Trophoblast cell (in vitro differentiated cells and primary cell): Measurements from ENCODE around the gene ARHGEF12.
A peak's percentile ranks its signal among the peaks of the same experiment; 100 is the strongest.

ENCODE experiments used
- DNase-seq, 2 donors: peaks; one replicate each; pipeline ENCODE4 v3.0.0-alpha.2; 2016
- H2AFZ ChIP-seq: 2 replicates; pipeline ENCODE4 v1.6.1; 2013; ENCODE audit warnings: low read length, moderate library complexity, mild to moderate bottlenecking; ENCODE audit not compliant: insufficient read depth, poor library complexity
- H2AK5ac ChIP-seq: 2 replicates; pipeline ENCODE4 v1.6.1; 2013; ENCODE audit warnings: mild to moderate bottlenecking, low read length
- H2BK120ac ChIP-seq: 2 replicates; pipeline ENCODE4 v1.6.1; 2013; ENCODE audit warnings: low read length, mild to moderate bottlenecking, moderate library complexity; ENCODE audit not compliant: insufficient read depth, poor library complexity
- H2BK12ac ChIP-seq: 2 replicates; pipeline ENCODE4 v1.6.1; 2013; ENCODE audit warnings: mild to moderate bottlenecking, low read length, moderate library complexity
- H2BK5ac ChIP-seq: 2 replicates; pipeline ENCODE4 v1.6.1; 2013; ENCODE audit warnings: low read length, low read depth, moderate library complexity, mild to moderate bottlenecking; ENCODE audit not compliant: poor library complexity
- H3K14ac ChIP-seq: 2 replicates; pipeline ENCODE4 v1.6.1; 2013; ENCODE audit warnings: mild to moderate bottlenecking, low read length
- H3K18ac ChIP-seq: 2 replicates; pipeline ENCODE4 v1.6.1; 2013; ENCODE audit warnings: mild to moderate bottlenecking, low read length
- H3K23ac ChIP-seq: 2 replicates; pipeline ENCODE4 v1.6.1; 2013; ENCODE audit warnings: low read length
- H3K27ac ChIP-seq: 2 replicates; pipeline ENCODE4 v1.5.1; 2013; ENCODE audit warnings: low read depth, mild to moderate bottlenecking, inconsistent platforms, low read length, moderate library complexity
- H3K27me3 ChIP-seq: 2 replicates; pipeline ENCODE4 v1.6.1; 2013; ENCODE audit warnings: inconsistent platforms, mild to moderate bottlenecking, low read length, moderate library complexity; ENCODE audit not compliant: insufficient read depth
- H3K36me3 ChIP-seq, 2 experiments: 1 replicate in 1 of 2; 2 replicates in 1 of 2; pipeline ENCODE4 v1.6.1; 2013; ENCODE audit warnings: low read length in 2 of 2, mild to moderate bottlenecking in 2 of 2, moderate library complexity in 1 of 2; ENCODE audit not compliant: insufficient read depth in 2 of 2, control insufficient read depth in 1 of 2
- H3K4ac ChIP-seq: 2 replicates; pipeline ENCODE4 v1.6.1; 2013; ENCODE audit warnings: low read depth, mild to moderate bottlenecking, low read length, moderate library complexity
- H3K4me1 ChIP-seq, 2 experiments: 1 replicate in 1 of 2; 2 replicates in 1 of 2; pipeline ENCODE4 v1.6.1; 2013; ENCODE audit warnings: low read length in 2 of 2, mild to moderate bottlenecking in 2 of 2, moderate library complexity in 1 of 2; ENCODE audit not compliant: insufficient read depth in 2 of 2, control insufficient read depth in 1 of 2
- H3K4me2 ChIP-seq: 2 replicates; pipeline ENCODE4 v1.6.1; 2013; ENCODE audit warnings: inconsistent platforms, mild to moderate bottlenecking, low read length, moderate library complexity
- H3K4me3 ChIP-seq: 2 replicates; pipeline ENCODE4 v1.5.1; 2013; ENCODE audit warnings: mild to moderate bottlenecking, low read depth, low read length, inconsistent platforms
- H3K79me1 ChIP-seq: one replicate; pipeline ENCODE4 v1.6.1; 2013; ENCODE audit warnings: low read length
- H3K79me2 ChIP-seq: 2 replicates; pipeline ENCODE4 v1.6.1; 2013; ENCODE audit warnings: low read length, mild to moderate bottlenecking; ENCODE audit not compliant: control insufficient read depth, insufficient read depth, poor library complexity
- H3K9ac ChIP-seq: 2 replicates; pipeline ENCODE4 v1.6.1; 2013; ENCODE audit warnings: mild to moderate bottlenecking, low read length
- H3K9me3 ChIP-seq: 2 replicates; pipeline ENCODE4 v1.6.1; 2013; ENCODE audit warnings: low read depth, mild to moderate bottlenecking, control low read depth, inconsistent platforms, low read length; ENCODE audit not compliant: insufficient read depth
- H4K12ac ChIP-seq: 2 replicates; pipeline ENCODE4 v1.6.1; 2013; ENCODE audit warnings: low read depth, mild to moderate bottlenecking, low read length, moderate library complexity
- H4K8ac ChIP-seq: 2 replicates; pipeline ENCODE4 v1.6.1; 2013; ENCODE audit warnings: low read depth, mild to moderate bottlenecking, low read length, moderate library complexity
- H4K91ac ChIP-seq: one replicate; pipeline ENCODE4 v1.6.1; 2013; ENCODE audit warnings: low read depth, mild to moderate bottlenecking, low read length, moderate library complexity
- WGBS: extraction: QIAGEN DNeasy Blood & Tissue Kit; methylation state at CpG from one replicate; pipeline ENCODE4 v1.1.7; 2013; ENCODE audit warnings: missing lambda C conversion rate; ENCODE audit not compliant: insufficient read length, insufficient coverage; ENCODE audit errors: extremely low coverage; 5-methylcytosine and 5-hydroxymethylcytosine counted together

The ARHGEF12 gene

DNA sequence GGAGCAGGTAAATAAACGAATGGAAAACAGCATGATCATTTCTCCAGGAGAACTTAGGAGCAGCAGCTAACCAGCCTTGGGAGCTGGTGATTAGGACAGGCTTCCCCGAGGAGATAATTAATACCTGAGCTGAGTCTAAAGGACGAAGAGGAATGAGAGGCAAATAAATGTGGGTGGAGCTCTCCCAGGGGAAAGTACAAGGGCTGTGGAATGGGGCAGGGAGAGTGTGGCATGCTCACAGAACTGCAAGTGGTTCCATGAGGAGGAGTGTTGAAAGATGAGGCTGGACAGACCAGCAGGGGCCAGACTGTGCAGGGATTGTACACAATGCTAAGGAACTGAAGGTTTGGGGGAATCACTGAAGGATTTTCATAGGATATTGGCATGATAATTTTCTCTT, 25.3 kb upstream of the ARHGEF12 start:
- no peak overlapping the region for H4K12ac ChIP-seq
- no peak overlapping the region for H2AK5ac ChIP-seq
- DNase-seq: no peak
- no peak overlapping the region for H3K23ac ChIP-seq
- H3K4me2 ChIP-seq: no peak overlapping the region
- no peaks in the 10 kb centered on the region for H3K79me1 ChIP-seq
- no peak overlapping the region for H3K4ac ChIP-seq
- H2BK5ac ChIP-seq: no peak overlapping the region
- H3K9me3 ChIP-seq: no peaks in the 10 kb centered on the region
- H3K14ac ChIP-seq: no peak overlapping the region
- H3K4me3 ChIP-seq: no peak overlapping the region
- no peak overlapping the region for H3K27ac ChIP-seq
- no peak overlapping the region for H4K91ac ChIP-seq
- no CpG with 5 or more reads among the region's 3 CpGs for WGBS
- no peaks in the 10 kb centered on the region for H3K79me2 ChIP-seq
- H3K36me3 ChIP-seq: peaks cover 0 to 2% of the 10 kb centered on the region in 2 experiments
- no peak overlapping the region for H4K8ac ChIP-seq
- H2BK120ac ChIP-seq: no peak overlapping the region
- no peak overlapping the region for H3K9ac ChIP-seq
- no peak overlapping the region for H3K18ac ChIP-seq
- H3K27me3 ChIP-seq: no peaks in the 10 kb centered on the region
- no peak overlapping the region for H2AFZ ChIP-seq
- no peaks in the 10 kb centered on the region for H3K4me1 ChIP-seq
- H2BK12ac ChIP-seq: no peak overlapping the region

DNA sequence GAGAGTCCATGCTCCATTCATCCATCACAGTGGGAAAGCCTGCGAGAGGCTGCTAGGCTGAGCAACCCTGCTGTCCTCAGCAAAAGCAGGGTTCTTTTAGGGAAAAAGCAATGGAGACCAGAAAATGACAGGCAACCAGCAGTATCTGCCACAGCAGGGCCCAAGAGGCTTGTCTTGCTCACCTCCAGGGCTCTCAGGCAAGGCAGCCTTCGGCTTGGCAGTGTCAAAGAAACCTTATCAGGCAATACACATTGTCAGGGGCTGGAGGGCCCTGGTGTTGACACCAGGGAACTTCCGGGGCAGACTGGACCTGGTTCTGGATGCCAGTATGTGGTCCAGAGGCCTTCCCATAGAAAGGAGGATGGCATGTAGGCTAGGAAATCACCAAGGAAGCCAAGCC, 21.4 kb upstream of the ARHGEF12 start:
- Histone ChIP-seq H3K23ac (no peak overlapping the region), H3K4me1 (peaks cover 3 to 7% of the 10 kb centered on the region in 2 experiments), H2BK12ac (no peak overlapping the region), H3K14ac (no peak overlapping the region), H3K27ac (no peak overlapping the region), H2AK5ac (no peak overlapping the region), H2BK5ac (no peak overlapping the region), H4K8ac (no peak overlapping the region), H3K9me3 (no peaks in the 10 kb centered on the region), H3K79me2 (no peaks in the 10 kb centered on the region), H3K18ac (no peak overlapping the region), H3K79me1 (no peaks in the 10 kb centered on the region), H3K27me3 (no peaks in the 10 kb centered on the region), H3K9ac (no peak overlapping the region), H3K4ac (no peak overlapping the region), H2AFZ (no peak overlapping the region), H3K4me3 (no peak overlapping the region), H3K4me2 (no peak overlapping the region), H3K36me3 (no peaks in the 10 kb centered on the region), H4K91ac (no peak overlapping the region), H2BK120ac (no peak overlapping the region), H4K12ac (no peak overlapping the region)
- whole genome bisulfite sequencing: no CpG with 5 or more reads among the region's 3 CpGs
- DNase-seq: no peak

DNA sequence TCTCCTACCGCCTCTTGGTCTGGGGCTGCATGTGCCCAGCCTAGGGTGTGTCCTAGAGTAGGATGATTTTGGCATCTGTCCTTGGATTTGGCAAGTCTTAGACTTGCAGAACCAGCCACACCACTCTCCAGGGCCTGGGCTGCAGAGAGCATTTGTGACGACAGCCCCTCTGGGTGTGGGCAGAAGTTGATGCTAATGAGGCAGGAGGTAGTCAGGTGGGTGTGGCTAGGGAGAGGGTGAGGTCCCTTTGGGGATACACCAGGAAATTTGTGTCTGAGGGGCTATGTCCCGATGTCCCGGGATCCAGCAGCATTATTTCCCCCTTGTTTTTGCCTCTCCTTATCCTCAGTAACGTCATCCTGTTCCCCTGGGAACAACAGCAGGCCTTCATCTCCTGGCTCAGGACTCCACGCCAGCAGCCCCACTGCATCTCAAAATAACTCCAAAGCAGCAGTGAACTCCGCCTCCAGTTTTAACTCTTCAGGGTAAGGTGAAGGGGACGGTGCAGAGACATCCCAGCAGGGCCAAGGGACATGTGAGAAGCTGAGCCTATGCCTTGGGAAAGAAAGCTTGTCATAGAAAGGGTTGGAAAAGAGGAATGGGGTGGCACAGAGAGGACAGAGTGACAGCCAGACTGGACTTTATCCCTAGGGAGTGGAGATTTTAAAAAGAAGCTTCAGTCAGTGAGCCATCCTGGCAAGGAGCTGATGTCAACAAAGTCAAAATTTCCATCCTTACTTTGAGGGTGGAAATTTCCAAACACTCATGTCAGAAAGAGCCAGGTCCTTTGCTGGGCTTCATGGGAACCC, 19.1 kb upstream of the ARHGEF12 start:
- Histone ChIP-seq H2AFZ (no peak overlapping the region), H2BK12ac (no peak overlapping the region), H4K12ac (no peak overlapping the region), H3K18ac (no peak overlapping the region), H3K27ac (no peak overlapping the region), H3K14ac (no peak overlapping the region), H3K9ac (no peak overlapping the region), H3K27me3 (no peaks in the 10 kb centered on the region), H3K4me1 (peaks cover 3 to 7% of the 10 kb centered on the region in 2 experiments), H3K4me3 (no peak overlapping the region), H3K79me2 (no peaks in the 10 kb centered on the region), H3K79me1 (no peaks in the 10 kb centered on the region), H2AK5ac (no peak overlapping the region), H3K4me2 (no peak overlapping the region), H3K9me3 (no peaks in the 10 kb centered on the region), H3K23ac (no peak overlapping the region), H4K8ac (no peak overlapping the region), H2BK5ac (no peak overlapping the region), H3K4ac (no peak overlapping the region), H3K36me3 (no peaks in the 10 kb centered on the region), H2BK120ac (no peak overlapping the region), H4K91ac (no peak overlapping the region)
- no CpG with 5 or more reads among the region's 8 CpGs for WGBS
- DNase-seq: peak; percentile 49 to 61

DNA sequence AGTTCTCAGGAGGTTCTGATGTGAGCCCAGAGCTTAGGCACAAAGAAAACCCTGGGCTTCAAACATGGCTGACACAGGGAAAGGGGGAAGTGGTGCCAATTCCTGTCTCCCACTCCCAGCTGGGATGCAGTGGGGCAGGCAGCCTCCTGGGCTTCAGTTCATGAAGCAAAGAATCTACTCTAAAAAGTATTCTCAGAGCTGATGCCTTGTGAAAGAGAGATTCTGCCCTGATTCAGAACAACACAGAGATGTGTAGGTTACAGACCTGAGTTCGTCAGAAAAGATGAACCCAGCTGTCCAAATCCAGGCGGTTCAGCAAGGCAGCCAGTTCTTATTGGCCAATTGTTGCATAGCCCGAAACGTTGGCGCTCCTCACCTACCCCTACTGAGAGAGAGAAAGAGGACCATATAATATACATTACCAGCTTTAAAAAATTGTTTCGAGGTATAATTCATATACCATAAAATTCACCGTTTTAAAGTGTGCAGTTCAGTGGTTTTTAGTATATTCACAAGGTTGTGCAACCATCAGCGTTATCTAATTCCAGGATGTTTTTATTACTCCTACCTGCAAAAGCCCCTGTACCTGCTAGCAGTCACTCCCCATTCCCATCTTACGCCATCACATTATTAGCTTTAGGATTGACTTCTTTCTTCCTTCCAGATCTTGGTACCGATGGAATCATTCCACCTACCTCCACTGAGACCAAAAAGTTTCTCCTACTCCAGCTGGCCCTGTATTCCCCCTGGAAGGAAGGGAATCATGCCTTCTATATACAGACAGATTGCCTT, 18.3 kb upstream of the ARHGEF12 start:
- no CpG with 5 or more reads among the region's 10 CpGs for WGBS
- H4K91ac ChIP-seq: no peak overlapping the region

More for the DNA sequence above, 18.3 kb upstream of the ARHGEF12 start:
- Histone ChIP-seq H3K27me3 (no peaks in the 10 kb centered on the region), H2AK5ac (no peak overlapping the region), H2AFZ (no peak overlapping the region), H3K9ac (no peak overlapping the region), H3K4me3 (no peak overlapping the region), H2BK120ac (no peak overlapping the region), H3K4me1 (peaks cover 3 to 7% of the 10 kb centered on the region in 2 experiments), H2BK12ac (no peak overlapping the region), H3K23ac (no peak overlapping the region), H2BK5ac (no peak overlapping the region), H3K36me3 (no peaks in the 10 kb centered on the region), H3K27ac (no peak overlapping the region), H3K4ac (no peak overlapping the region), H3K4me2 (no peak overlapping the region), H3K79me2 (no peaks in the 10 kb centered on the region), H3K9me3 (no peaks in the 10 kb centered on the region), H3K14ac (no peak overlapping the region), H3K18ac (no peak overlapping the region), H3K79me1 (no peaks in the 10 kb centered on the region), H4K12ac (no peak overlapping the region), H4K8ac (no peak overlapping the region)
- DNase-seq: no peak
